K562 (cell line): Measurements from ENCODE around the gene SQOR. TPM values are rescaled to one million over a fixed set of nuclear protein-coding genes. Genes with fewer than 3 reads are reported as not detected.

ENCODE experiments used
- DACH1 ChIP-seq: fragments of 450-650 bp; IDR thresholded peaks from 2 replicates; pipeline ENCODE4 v1.6.1; 2018; ENCODE audit not compliant: partially characterized antibody
- MTA3 ChIP-seq: fragments of 450-650 bp; formaldehyde crosslinking; IDR thresholded peaks from 2 replicates; pipeline ENCODE4 v1.6.1; 2017; ENCODE audit warnings: mild to moderate bottlenecking, borderline replicate concordance
- POLR2H ChIP-seq: IDR thresholded peaks from 2 replicates; pipeline ENCODE4 v1.6.1; 2016; ENCODE audit warnings: missing genetic modification characterization, low read depth, mild to moderate bottlenecking, control low read depth, missing compliant biosample characterization, moderate library complexity
- POLR3G ChIP-seq: IDR thresholded peaks from 2 replicates; pipeline ENCODE4 v1.6.1; 2011; ENCODE audit not compliant: insufficient read length, insufficient replicate concordance; ENCODE audit errors: extremely low read depth
- RUNX1 ChIP-seq: sonication (generic); IDR thresholded peaks from 2 replicates; pipeline ENCODE4 v1.6.1; 2016; ENCODE audit warnings: antibody characterized with exemption, low read depth
- SMC3 ChIP-seq: conservative IDR thresholded peaks from 2 replicates; pipeline ENCODE4 v1.6.1; 2011; ENCODE audit warnings: low read depth, low read length, improper control_type of control experiment; ENCODE audit not compliant: insufficient read depth
- SOX6 ChIP-seq: fragments of 450-650 bp; IDR thresholded peaks from 2 replicates; pipeline ENCODE4 v1.6.1; 2014; ENCODE audit warnings: mild to moderate bottlenecking
- TEAD2 ChIP-seq: fragments of 450-650 bp; IDR thresholded peaks from 2 replicates; pipeline ENCODE4 v1.6.1; 2016; ENCODE audit warnings: missing genetic modification characterization, control low read depth, missing compliant biosample characterization
- USF1 ChIP-seq: sonication (generic); formaldehyde crosslinking; IDR thresholded peaks from 2 replicates; pipeline ENCODE4 v1.9.0; 2022; ENCODE audit warnings: mild to moderate bottlenecking, missing genetic modification reagents
- USF2 ChIP-seq: sonication (generic); formaldehyde crosslinking; IDR thresholded peaks from 2 replicates; pipeline ENCODE4 v1.5.0; 2020; ENCODE audit warnings: missing genetic modification reagents
- WHSC1 ChIP-seq: IDR thresholded peaks from one replicate; pipeline ENCODE4 v1.6.1; 2012; ENCODE audit warnings: low read length, control low read depth, inconsistent platforms
- ZNF445 ChIP-seq: fragments of 250-450 bp; sonication (Bioruptor Pico); IDR thresholded peaks from 2 replicates; pipeline ENCODE4 v1.4.0; 2020; ENCODE audit warnings: low read depth, mild to moderate bottlenecking, moderate library complexity
- ZNF586 ChIP-seq: fragments of 450-650 bp; formaldehyde crosslinking; conservative IDR thresholded peaks from 2 replicates; pipeline ENCODE4 v1.4.0; 2020; ENCODE audit warnings: mild to moderate bottlenecking, moderate library complexity
- polyA plus RNA-seq, 8 experiments: library from polyadenylated mRNA; depleted of rRNA in 4 of 8; stranded (reverse) in 5 of 8; unstranded in 3 of 8; fragments of >200 nt; fragmentation: Nextera tagmentation in 2 of 8; fragmentation: Illumina TruSeq in 1 of 8; extraction: Ambion mirVana in 2 of 8; extraction: Trizol in 1 of 8; gene quantifications; 2 replicates each; pipeline versions ENCODE4 v1.2.1 to v1.2.3, GENCODE V29; 2011 to 2014; ENCODE audit warnings: inconsistent platforms in 1 of 8, missing spikeins in 1 of 8
- total RNA-seq, 7 experiments: library from RNA; depleted of rRNA in 6 of 7; stranded (reverse); fragments of >200 nt in 6 of 7; fragmentation: Illumina TruSeq in 2 of 7; extraction: Trizol in 2 of 7; gene quantifications; 2 replicates each; pipeline versions ENCODE4 v1.2.1 to v1.2.3, GENCODE V29; 2011 to 2021; ENCODE audit warnings: low replicate concordance in 1 of 7
- TF ChIP-seq, protein P1 (sequence below): sonication (generic); formaldehyde crosslinking; IDR thresholded peaks from 2 replicates; pipeline ENCODE4 v1.8.0; 2022; ENCODE audit warnings: missing genetic modification reagents, mild to moderate bottlenecking, moderate library complexity, borderline replicate concordance
- TF ChIP-seq, protein P2 (sequence below): fragments of 450-650 bp; conservative IDR thresholded peaks from 2 replicates; pipeline ENCODE4 v1.6.1; 2016; ENCODE audit warnings: missing genetic modification characterization, low read depth, mild to moderate bottlenecking, control low read depth, missing compliant biosample characterization
- TF ChIP-seq, protein P3 (sequence below): sonication (generic); formaldehyde crosslinking; IDR thresholded peaks from 2 replicates; pipeline ENCODE4 v1.8.0; 2022; ENCODE audit warnings: mild to moderate bottlenecking, low read depth, missing genetic modification reagents
- TF ChIP-seq, protein P4 (sequence below): fragments of 450-650 bp; IDR thresholded peaks from 2 replicates; pipeline ENCODE4 v1.6.1; 2017; ENCODE audit warnings: mild to moderate bottlenecking, moderate library complexity
- TF ChIP-seq, protein P5 (sequence below): fragments of 150-350 bp; conservative IDR thresholded peaks from 2 replicates; pipeline ENCODE4 v1.6.1; 2014; ENCODE audit warnings: low read length

SQOR gene
- total and polyA plus RNA-seq, 9 of the 15 experiments (the other 6 are each of a cell fraction or from before 2014, with no cell fraction given), result 0.32 to 1.6 (median 1.1) TPM

GRCh38 chr15:45587095-45587862 is 47.5 kb upstream of the SQOR start, which contains the start of gene BLOC1S6 (continued):
- TF ChIP-seq, protein P1, sequence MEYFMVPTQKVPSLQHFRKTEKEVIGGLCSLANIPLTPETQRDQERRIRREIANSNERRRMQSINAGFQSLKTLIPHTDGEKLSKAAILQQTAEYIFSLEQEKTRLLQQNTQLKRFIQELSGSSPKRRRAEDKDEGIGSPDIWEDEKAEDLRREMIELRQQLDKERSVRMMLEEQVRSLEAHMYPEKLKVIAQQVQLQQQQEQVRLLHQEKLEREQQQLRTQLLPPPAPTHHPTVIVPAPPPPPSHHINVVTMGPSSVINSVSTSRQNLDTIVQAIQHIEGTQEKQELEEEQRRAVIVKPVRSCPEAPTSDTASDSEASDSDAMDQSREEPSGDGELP (CRISPR knock-in tag), result peak; percentile 98
- TF ChIP-seq WHSC1 (no peak), POLR3G (no peak), POLR2H (peak; percentile 79), USF1 (CRISPR knock-in tag) (peak; percentile 66), ZNF445 (CRISPR knock-in tag) (no peak), SMC3 (no peak), TEAD2 (tag) (no peak), SOX6 (peak; percentile 77), MTA3 (peak; percentile 85; the same call in 1 of the 2 replicates), ZNF586 (CRISPR knock-in tag) (no peak), RUNX1 (no peak), USF2 (peak; percentile 29; the same call in 1 of the 2 replicates), DACH1 (peak; percentile 62)
- TF ChIP-seq, protein P2, sequence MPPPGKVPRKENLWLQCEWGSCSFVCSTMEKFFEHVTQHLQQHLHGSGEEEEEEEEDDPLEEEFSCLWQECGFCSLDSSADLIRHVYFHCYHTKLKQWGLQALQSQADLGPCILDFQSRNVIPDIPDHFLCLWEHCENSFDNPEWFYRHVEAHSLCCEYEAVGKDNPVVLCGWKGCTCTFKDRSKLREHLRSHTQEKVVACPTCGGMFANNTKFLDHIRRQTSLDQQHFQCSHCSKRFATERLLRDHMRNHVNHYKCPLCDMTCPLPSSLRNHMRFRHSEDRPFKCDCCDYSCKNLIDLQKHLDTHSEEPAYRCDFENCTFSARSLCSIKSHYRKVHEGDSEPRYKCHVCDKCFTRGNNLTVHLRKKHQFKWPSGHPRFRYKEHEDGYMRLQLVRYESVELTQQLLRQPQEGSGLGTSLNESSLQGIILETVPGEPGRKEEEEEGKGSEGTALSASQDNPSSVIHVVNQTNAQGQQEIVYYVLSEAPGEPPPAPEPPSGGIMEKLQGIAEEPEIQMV (tag), result no peak
- TF ChIP-seq, protein P3, sequence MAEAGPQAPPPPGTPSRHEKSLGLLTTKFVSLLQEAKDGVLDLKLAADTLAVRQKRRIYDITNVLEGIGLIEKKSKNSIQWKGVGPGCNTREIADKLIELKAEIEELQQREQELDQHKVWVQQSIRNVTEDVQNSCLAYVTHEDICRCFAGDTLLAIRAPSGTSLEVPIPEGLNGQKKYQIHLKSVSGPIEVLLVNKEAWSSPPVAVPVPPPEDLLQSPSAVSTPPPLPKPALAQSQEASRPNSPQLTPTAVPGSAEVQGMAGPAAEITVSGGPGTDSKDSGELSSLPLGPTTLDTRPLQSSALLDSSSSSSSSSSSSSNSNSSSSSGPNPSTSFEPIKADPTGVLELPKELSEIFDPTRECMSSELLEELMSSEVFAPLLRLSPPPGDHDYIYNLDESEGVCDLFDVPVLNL (CRISPR knock-in tag), result no peak
- TF ChIP-seq, protein P4, sequence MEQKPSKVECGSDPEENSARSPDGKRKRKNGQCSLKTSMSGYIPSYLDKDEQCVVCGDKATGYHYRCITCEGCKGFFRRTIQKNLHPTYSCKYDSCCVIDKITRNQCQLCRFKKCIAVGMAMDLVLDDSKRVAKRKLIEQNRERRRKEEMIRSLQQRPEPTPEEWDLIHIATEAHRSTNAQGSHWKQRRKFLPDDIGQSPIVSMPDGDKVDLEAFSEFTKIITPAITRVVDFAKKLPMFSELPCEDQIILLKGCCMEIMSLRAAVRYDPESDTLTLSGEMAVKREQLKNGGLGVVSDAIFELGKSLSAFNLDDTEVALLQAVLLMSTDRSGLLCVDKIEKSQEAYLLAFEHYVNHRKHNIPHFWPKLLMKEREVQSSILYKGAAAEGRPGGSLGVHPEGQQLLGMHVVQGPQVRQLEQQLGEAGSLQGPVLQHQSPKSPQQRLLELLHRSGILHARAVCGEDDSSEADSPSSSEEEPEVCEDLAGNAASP, result no peak
- TF ChIP-seq, protein P5, sequence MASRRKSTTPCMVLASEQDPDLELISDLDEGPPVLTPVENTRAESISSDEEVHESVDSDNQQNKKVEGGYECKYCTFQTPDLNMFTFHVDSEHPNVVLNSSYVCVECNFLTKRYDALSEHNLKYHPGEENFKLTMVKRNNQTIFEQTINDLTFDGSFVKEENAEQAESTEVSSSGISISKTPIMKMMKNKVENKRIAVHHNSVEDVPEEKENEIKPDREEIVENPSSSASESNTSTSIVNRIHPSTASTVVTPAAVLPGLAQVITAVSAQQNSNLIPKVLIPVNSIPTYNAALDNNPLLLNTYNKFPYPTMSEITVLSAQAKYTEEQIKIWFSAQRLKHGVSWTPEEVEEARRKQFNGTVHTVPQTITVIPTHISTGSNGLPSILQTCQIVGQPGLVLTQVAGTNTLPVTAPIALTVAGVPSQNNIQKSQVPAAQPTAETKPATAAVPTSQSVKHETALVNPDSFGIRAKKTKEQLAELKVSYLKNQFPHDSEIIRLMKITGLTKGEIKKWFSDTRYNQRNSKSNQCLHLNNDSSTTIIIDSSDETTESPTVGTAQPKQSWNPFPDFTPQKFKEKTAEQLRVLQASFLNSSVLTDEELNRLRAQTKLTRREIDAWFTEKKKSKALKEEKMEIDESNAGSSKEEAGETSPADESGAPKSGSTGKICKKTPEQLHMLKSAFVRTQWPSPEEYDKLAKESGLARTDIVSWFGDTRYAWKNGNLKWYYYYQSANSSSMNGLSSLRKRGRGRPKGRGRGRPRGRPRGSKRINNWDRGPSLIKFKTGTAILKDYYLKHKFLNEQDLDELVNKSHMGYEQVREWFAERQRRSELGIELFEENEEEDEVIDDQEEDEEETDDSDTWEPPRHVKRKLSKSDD, result no peak
